ENCODE results near the gene GRPEL1. TPM values are rescaled to one million over a fixed set of nuclear protein-coding genes. Genes with fewer than 3 reads are reported as not detected.

GRPEL1 gene
- total RNA-seq, 1 experiment from 2014 or later: 40.7 TPM

DNA sequence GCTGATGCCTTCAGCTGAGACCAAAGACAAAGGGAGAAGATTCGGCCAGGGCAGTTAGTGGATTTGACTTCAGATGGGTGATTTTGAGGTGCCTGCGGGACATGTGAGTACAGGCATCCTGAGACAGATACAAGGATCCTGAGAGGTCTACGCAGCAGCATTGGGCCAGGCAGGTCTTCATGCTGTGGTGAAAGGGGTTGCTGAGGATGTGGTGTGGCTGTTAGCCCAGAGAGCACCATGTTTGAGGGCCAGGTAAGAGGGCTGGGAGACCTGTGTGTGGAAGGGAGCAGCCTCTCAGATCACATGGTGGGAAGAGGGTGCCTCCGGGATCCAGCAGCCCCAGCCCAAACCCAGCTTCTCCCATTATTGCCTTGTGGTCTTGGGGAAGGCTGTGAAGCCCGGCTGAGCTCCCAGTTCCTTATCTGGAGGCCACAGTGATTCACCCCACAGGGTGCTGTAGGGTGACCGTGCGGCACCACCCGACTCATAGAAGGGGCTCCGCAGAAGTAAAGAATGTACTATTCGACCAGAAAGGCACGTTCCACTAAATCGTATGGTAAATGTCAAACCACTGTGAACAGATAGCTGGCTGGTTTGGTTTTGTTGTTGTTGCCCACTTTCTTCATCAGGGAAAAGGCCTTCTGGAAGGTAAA lies 52.4 kb downstream of the GRPEL1 start:
- H2BK15ac ChIP-seq (ENCODE audit: low read depth, low read length): no peak overlapping the region
- no peak overlapping the region for H3K27ac Mint-ChIP-seq

More for the DNA sequence above, 52.4 kb downstream of the GRPEL1 start:
- no peaks in the 10 kb centered on the region for H4K20me1 ChIP-seq (ENCODE audit: control insufficient read depth, insufficient read depth, insufficient read length)
- Mint-ChIP-seq H3K9me3 (no peaks in the 10 kb centered on the region; a peak in 1 of 5 replicates), H3K36me3 (ENCODE audit: insufficient read depth in 1 of 3, low read depth in 3 of 3) (peaks cover 28 to 78% (median 50%) of the 10 kb centered on the region in 3 experiments; a peak in 6 of 7 replicates), H3K27me3 (ENCODE audit: low read depth) (no peaks in the 10 kb centered on the region; the same call in 1 of the 2 replicates), H3K4me3 (no peak overlapping the region; a peak in 1 of 5 replicates), H3K4me1 (peaks cover 7 to 10% of the 10 kb centered on the region in 2 experiments; a peak in 3 of 4 replicates)
- H3K9ac ChIP-seq (ENCODE audit: extremely low read depth, insufficient read length, low read length): no peak overlapping the region
- no peak for DNase-seq
- H2BK5ac ChIP-seq (ENCODE audit: insufficient read length, low read length): no peak overlapping the region
- H3K27ac ChIP-seq (ENCODE audit: insufficient read length, low read depth, low read length): no peak overlapping the region
- H3K79me1 ChIP-seq (ENCODE audit: insufficient read depth, low read depth, low read length, poor library complexity, severe bottlenecking): no peaks in the 10 kb centered on the region
- H3K18ac ChIP-seq (ENCODE audit: insufficient read length, low read depth, low read length): no peak overlapping the region
- TF ChIP-seq, protein P1, sequence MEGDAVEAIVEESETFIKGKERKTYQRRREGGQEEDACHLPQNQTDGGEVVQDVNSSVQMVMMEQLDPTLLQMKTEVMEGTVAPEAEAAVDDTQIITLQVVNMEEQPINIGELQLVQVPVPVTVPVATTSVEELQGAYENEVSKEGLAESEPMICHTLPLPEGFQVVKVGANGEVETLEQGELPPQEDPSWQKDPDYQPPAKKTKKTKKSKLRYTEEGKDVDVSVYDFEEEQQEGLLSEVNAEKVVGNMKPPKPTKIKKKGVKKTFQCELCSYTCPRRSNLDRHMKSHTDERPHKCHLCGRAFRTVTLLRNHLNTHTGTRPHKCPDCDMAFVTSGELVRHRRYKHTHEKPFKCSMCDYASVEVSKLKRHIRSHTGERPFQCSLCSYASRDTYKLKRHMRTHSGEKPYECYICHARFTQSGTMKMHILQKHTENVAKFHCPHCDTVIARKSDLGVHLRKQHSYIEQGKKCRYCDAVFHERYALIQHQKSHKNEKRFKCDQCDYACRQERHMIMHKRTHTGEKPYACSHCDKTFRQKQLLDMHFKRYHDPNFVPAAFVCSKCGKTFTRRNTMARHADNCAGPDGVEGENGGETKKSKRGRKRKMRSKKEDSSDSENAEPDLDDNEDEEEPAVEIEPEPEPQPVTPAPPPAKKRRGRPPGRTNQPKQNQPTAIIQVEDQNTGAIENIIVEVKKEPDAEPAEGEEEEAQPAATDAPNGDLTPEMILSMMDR (conservative IDR thresholded peaks at IDR 0.05): no peak
- no peak overlapping the region for H2BK12ac ChIP-seq (ENCODE audit: insufficient read length, low read depth, low read length)
- H3K27me3 ChIP-seq (ENCODE audit: insufficient read depth, low read length): no peaks in the 10 kb centered on the region
- H3K4ac ChIP-seq (ENCODE audit: low read depth, low read length): no peak overlapping the region
- H3K9me3 ChIP-seq (ENCODE audit: control insufficient read depth, low read depth, low read length): no peaks in the 10 kb centered on the region
- no peak overlapping the region for H2BK20ac ChIP-seq (ENCODE audit: low read depth, low read length, poor library complexity, severe bottlenecking)
- H3K79me2 ChIP-seq (ENCODE audit: insufficient read depth, low read length): no peaks in the 10 kb centered on the region
- no peak overlapping the region for H4K91ac ChIP-seq (ENCODE audit: insufficient read length, low read depth, low read length)
- H2BK120ac ChIP-seq (ENCODE audit: low read depth, low read length, poor library complexity, severe bottlenecking): no peak overlapping the region
- no peak overlapping the region for H2AK5ac ChIP-seq (ENCODE audit: insufficient read length, low read length)
- no peak overlapping the region for H3T11ph ChIP-seq (ENCODE audit: low read length)
- no peak overlapping the region for H2AFZ ChIP-seq (ENCODE audit: low read length)
- H4K5ac ChIP-seq (ENCODE audit: insufficient read length, low read depth, low read length): no peak overlapping the region
- no CpG with 5 or more reads among the region's 12 CpGs for WGBS (ENCODE audit: extremely low coverage, insufficient read length, low lambda C conversion rate)
- no peak overlapping the region for H3K14ac ChIP-seq (ENCODE audit: insufficient read depth, low read length)
- no peak overlapping the region for H3K56ac ChIP-seq (ENCODE audit: insufficient read length, low read depth, low read length)
- H4K8ac ChIP-seq (replicated peaks; ENCODE audit: insufficient read length, low read depth, low read length): no peak overlapping the region
- no peaks in the 10 kb centered on the region for H3K4me1 ChIP-seq (ENCODE audit: insufficient read depth, low read length)
- no peak overlapping the region for H3K4me2 ChIP-seq (ENCODE audit: insufficient read depth, insufficient read length, low read length)
- H3K23me2 ChIP-seq (ENCODE audit: insufficient read length, low read depth, low read length, poor library complexity, severe bottlenecking): no peaks in the 10 kb centered on the region
- H3K23ac ChIP-seq (ENCODE audit: insufficient read length, low read depth, low read length): no peak overlapping the region

All from H9 (cell line).